ENCODE measurements around the gene PRR30.

DNA sequence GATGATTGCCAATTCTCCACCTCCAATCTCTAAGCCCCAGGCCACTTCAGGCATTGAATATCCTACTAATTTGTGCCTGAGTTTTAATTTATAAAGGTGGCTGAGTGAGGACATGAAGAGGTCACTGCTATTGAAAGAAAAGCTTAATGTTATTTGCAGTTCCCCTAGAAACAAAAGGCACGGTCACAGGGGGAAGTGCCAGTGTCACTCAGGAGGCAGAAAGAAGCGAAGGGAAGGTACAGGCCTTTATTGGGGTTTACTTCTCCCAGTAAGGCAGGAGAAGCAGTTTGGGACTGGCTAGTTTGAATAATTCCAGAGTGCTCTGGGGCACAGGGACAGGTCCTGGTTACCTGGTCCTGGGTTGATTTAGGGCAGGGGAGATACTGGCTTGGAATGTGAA, 17.3 kb downstream of the PRR30 start:
- no peak for TF ChIP-seq CTCF (IDR thresholded peaks at IDR 0.05 in 2 of 3, conservative IDR thresholded peaks at IDR 0.05 in 1 of 3; ENCODE audit: borderline replicate concordance in 1 of 3, insufficient read depth in 1 of 3, low read depth in 2 of 3, low read length in 2 of 3)
- TF ChIP-seq POLR2A (IDR thresholded peaks at IDR 0.05; ENCODE audit: borderline replicate concordance, extremely low read depth, insufficient read depth, insufficient read length) = no peak
- no peak for TF ChIP-seq EZH2 (IDR thresholded peaks at IDR 0.05)
- TF ChIP-seq RAD21 (IDR thresholded peaks at IDR 0.05; ENCODE audit: low read depth) = no peak
- no peak for TF ChIP-seq YY1 (IDR thresholded peaks at IDR 0.05; ENCODE audit: extremely low read depth, insufficient replicate concordance, low read depth, low read length)
- no peak for TF ChIP-seq EZH2phosphoT487 (IDR thresholded peaks at IDR 0.05; ENCODE audit: borderline replicate concordance)
- TF ChIP-seq, protein P1, sequence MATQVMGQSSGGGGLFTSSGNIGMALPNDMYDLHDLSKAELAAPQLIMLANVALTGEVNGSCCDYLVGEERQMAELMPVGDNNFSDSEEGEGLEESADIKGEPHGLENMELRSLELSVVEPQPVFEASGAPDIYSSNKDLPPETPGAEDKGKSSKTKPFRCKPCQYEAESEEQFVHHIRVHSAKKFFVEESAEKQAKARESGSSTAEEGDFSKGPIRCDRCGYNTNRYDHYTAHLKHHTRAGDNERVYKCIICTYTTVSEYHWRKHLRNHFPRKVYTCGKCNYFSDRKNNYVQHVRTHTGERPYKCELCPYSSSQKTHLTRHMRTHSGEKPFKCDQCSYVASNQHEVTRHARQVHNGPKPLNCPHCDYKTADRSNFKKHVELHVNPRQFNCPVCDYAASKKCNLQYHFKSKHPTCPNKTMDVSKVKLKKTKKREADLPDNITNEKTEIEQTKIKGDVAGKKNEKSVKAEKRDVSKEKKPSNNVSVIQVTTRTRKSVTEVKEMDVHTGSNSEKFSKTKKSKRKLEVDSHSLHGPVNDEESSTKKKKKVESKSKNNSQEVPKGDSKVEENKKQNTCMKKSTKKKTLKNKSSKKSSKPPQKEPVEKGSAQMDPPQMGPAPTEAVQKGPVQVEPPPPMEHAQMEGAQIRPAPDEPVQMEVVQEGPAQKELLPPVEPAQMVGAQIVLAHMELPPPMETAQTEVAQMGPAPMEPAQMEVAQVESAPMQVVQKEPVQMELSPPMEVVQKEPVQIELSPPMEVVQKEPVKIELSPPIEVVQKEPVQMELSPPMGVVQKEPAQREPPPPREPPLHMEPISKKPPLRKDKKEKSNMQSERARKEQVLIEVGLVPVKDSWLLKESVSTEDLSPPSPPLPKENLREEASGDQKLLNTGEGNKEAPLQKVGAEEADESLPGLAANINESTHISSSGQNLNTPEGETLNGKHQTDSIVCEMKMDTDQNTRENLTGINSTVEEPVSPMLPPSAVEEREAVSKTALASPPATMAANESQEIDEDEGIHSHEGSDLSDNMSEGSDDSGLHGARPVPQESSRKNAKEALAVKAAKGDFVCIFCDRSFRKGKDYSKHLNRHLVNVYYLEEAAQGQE (IDR thresholded peaks at IDR 0.05; ENCODE audit: low read depth) = no peak
- TF ChIP-seq FOSL1 (IDR thresholded peaks at IDR 0.05; ENCODE audit: low read depth) = no peak
- TF ChIP-seq POLR2AphosphoS5 (IDR thresholded peaks at IDR 0.05; ENCODE audit: low read depth, low read length) = no peak
- TF ChIP-seq ATF3 (IDR thresholded peaks at IDR 0.05) = no peak
- TF ChIP-seq ELF1 (IDR thresholded peaks at IDR 0.05; ENCODE audit: borderline replicate concordance, low read depth) = no peak
- TF ChIP-seq ZBTB33 (IDR thresholded peaks at IDR 0.05; ENCODE audit: extremely low read depth, insufficient replicate concordance, low read length) = no peak
- no peak for TF ChIP-seq EGR1 (IDR thresholded peaks at IDR 0.05; ENCODE audit: low read depth)

Data from HCT116 (cell line).